HG02763 (cell line): ENCODE results near the gene IFI16.
A peak's percentile ranks its signal among the peaks of the same experiment; 100 is the strongest.

Source experiments
- ATAC-seq: cut with Tn5 transposase; IDR thresholded peaks from one replicate; pipeline ENCODE4 v1.9.1; 2021; ENCODE audit warnings: mild to moderate bottlenecking, moderate library complexity; ENCODE audit not compliant: unreplicated experiment

Gene IFI16

DNA sequence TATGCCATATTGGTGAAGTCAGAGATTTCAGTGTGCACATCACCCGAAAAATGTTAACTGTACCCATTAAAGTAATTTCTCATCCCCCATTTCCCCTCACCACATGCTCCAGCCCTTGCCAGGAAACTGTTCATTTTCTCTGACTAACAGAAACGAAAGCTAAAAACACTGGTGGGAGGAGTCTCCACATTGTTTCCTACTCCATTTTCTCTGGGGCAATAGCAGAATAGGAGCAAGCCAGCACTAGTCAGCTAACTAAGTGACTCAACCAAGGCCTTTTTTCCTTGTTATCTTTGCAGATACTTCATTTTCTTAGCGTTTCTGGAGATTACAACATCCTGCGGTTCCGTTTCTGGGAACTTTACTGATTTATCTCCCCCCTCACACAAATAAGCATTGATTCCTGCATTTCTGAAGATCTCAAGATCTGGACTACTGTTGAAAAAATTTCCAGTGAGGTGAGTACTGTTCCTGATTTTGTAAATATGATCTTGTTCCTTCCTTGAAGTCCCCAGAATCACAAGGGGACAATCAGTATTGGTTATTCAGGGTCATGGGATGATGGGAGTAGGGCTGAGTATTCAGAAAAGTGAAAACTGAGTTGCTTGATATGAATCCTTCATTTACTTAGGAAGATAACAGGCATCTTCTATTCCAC is at the start of gene IFI16:
TSS of gene IFI16 (plus strand) at position 204 of the 658 bp plus-strand sequence. CDS start 4,774 bp downstream, outside the sequence.
- peak; percentile 73 for ATAC-seq

DNA sequence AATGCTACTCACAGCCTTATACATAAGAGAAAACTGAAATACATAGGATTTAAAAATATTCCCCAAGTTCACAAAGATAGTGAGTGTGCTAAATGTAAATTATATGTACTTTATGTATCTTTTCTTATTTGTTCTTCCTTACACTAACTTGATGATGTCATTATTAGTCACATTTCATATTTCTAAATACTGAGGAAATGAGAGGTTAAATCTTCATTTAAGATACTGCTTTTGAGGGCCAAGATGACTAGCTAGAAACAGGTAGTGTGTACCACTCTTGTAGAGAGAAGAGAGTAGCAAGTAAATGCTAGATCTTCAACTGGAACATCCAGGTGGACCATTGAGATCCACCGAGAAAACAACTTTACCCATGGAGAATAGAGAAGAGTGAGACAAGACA is 48.5 kb upstream of the IFI16 start:
- no peak for ATAC-seq

- ATAC-seq = no peak
Observed at GRCh38 chr1:158962983-158963382, 46.7 kb upstream of the IFI16 start.

DNA sequence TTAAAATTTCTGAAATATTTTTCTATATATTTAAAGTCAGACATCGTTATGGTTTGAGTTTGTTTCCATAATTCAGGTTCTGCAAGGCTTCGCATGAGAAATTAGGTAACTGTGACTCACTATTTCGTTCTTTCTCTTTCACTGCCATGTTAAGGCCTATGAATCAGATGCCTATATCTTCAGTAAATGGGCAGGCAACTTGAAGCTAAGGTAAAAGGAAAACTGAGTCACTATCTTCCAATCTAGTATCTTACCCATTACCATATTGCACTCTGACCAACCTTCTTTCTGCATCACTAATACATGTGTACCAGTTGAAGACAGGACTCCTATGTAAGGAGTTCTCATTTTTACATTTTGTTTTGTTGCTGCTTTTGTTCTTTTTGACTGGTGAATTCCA is 40.5 kb upstream of the IFI16 start:
- ATAC-seq = no peak

DNA sequence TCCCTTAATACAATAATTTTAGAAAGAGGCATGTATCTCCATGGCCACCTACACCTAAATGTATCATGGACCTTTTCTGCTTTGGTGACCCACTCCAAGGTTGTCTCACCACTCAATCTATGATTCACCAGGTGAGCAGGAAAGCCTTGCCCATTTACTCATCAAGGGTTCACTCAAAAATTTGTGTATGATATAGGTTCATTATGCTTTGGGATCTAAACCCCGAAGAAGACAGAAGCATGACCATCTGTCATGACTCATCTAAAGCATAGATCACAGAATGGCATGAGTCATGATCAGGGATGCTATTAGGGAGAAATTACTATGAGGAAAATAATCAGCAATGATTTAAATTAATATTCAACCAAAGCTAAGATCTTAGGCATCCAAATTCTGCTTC is 39.9 kb upstream of the IFI16 start:
- no peak for ATAC-seq

- ATAC-seq = no peak
Observed at GRCh38 chr1:158972841-158973240, 36.9 kb upstream of the IFI16 start.

DNA sequence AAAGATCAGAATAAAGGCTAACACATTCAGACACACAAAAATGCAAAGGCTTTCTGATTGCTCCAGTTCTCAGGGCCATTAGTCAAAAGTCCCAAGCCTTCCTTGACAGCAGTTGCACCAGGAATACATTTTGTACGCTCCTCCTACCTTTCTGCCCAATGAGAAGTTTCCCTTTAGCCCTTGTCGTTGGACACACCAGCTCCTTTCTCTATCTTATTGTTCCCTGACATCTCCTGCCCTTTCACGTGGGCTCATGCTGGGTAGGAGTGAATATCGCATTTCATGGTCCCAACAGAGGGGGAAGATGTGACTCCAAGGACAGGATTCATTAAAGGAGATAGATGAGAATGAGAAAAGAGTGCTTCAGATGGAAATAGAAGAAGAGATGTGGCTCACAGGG is 33.5 kb upstream of the IFI16 start:
- no peak for ATAC-seq

DNA sequence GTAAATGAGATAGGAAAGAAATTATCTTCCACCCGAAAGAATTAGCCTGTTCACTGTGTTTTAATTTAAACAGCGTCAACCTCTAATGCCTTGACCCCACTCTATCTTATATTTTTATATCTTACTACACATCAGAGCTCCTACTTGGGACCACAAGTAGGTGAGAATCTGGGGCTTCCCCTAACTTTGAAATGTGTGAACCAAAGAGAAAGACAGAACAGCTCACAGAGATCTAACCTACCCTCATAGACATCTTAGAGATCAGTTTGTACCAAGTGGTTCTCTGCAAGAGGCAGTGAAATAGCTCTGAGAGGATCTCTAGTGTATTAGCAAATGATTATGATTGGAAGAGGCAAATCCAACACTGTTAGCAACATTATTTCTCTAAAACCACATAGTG is 31.0 kb upstream of the IFI16 start:
- ATAC-seq = no peak

DNA sequence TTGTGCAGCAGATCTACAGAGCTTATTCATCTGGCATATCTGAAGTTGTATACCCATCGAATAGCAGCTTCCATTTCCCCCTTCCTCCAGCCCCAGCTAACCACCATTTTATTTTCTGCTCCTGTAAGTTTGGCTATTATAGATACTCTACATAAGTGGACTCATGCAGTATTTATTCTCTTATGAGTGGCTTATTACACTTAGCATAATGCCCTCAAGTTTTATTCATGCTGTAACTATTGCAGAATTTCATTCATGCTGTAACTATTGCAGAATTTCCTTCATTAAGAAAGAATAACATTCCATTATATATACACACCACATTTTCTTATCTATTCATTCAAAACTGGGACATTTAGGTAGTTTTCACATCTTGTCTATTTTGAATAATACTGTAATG is 30.5 kb upstream of the IFI16 start:
- no peak for ATAC-seq

DNA sequence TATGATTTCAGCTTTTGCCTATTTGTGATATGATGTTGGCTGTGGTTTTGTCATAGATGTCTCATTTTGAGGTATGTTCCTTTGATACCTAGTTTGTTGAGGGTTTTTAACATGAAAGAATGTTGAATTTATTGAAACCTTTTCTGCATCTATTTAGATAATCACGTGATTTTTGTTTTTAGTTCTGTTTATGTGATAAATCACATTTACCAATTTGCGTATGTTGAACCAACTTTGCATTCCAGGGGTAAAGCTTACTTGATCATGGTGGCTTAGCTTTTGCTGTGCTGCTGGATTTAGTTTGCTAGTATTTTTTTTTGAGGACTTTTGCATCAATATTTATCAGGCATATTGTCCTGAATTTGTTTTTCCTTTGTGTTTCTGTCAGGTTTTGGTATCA is 26.5 kb upstream of the IFI16 start:
- ATAC-seq = no peak

- ATAC-seq = no peak
Observed at GRCh38 chr1:158984386-158984785, 25.3 kb upstream of the IFI16 start.

DNA sequence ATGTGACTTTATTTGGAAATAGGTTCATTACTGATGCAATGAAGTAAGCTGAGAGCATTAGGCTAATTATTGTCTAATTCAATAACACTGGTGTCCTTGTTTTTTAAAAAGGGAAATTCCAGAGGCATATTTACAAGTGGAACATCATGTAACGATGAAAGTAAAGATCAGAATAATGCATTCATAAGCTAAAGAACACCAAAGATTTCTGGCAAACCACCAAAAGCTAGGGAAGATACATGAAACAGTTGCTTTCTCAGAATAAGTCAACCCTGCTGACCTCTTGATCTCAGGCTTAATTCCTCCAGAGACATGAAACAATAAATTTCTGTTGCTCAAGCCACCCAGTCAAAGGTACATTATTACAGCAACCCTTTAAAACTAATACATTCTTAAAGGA is 20.3 kb upstream of the IFI16 start:
- ATAC-seq = no peak

DNA sequence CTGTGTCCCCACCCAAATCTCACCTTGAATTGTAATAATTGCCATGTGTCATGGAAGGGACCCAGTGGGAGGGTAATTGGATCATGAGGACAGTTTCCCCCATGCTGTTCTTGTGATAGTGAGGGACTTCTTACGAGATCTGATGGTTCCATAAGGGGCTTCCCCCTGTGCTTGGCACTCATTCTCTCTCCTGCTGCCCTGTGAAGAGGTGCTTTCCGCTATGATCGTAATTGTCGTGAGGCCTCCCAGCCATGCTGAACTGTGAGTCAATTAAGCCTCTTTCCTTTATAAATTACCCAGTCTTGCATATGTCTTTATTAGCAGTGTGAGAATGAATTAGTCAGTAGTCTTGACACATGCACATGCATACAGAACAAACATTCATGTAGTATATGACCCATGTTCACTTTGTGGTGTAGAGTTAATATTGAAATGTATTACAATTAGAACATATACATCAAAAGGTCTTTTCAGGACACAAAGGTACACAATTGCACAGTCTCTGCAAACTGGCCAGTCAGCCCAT is 16.9 kb upstream of the IFI16 start:
- no peak for ATAC-seq

DNA sequence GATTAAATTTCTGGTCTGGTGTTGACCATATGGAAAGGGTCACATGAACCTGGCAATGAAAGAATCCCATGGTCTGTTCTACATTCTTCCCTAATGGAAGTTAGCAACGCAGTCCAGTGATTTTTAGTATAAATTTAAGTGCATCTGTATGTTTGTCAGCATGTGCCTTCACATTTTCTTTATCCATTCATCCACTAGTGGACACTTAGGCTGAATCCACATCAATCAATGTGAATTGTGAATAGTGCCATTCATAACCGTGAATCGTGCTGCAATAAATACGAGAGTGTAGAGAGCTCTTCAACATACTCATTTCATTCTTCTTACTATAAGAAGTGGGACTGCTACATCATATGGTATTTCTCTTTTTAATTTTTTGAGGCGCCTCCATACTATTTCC is 12.7 kb upstream of the IFI16 start:
- no peak for ATAC-seq

- no peak for ATAC-seq
Observed at GRCh38 chr1:158998037-158998780, 11.5 kb upstream of the IFI16 start.

DNA sequence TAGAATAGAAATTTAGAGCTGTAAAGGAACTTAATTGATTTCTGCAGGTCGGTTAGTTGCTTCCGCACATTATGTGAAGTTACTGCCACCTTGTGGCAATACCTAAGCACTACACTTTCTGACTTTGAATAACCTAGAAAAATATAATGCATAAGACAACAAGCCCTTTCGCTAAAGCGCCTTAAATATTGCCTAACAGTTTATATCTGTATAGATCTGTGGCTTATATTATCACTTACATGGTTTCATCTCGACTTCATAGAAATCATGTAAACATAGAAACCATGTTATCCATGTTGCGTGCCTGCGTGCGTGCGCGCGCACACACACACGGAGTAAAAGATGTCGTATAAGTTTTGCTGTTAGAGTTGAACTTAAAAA is 10.9 kb upstream of the IFI16 start:
- ATAC-seq = no peak

- ATAC-seq = no peak
Observed at GRCh38 chr1:158999316-159000069, 10.2 kb upstream of the IFI16 start.

- no peak for ATAC-seq
Observed at GRCh38 chr1:159000070-159000409, 9.7 kb upstream of the IFI16 start.

GRCh38 chr1:159000625-159001024 is 9.1 kb upstream of the IFI16 start:
- no peak for ATAC-seq

- ATAC-seq = no peak
Observed at GRCh38 chr1:159005161-159005560, 4.5 kb upstream of the IFI16 start.

DNA sequence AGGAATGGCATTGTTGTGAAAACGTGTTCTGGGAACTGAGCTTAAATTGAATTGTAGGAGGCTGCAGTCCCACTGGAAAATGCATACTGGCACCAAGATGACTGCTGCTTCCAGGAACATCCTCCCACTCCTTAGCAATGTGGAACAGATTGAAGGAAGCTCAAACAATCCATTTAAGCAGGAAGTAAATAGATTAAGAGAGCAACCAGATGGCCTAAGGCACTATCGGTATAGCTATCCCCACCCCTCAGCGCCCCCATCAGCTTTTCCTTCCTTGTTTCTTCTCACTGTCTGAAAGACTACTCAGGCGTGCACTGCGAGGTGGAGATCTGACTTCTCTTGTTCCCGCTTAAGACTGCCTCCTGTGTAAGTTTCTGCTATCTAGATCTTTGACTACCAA is 4.0 kb upstream of the IFI16 start:
- ATAC-seq = no peak
